Measurements from ENCODE around the gene PAK2.
"Not testable (repeated sequence)": the region's sequence is repeated elsewhere in the genome, so short reads cannot be mapped to it uniquely, and the experiment has no call there.

Gene PAK2

GRCh38 chr3:196739671-196740480 lies at the start of gene PAK2:
Gene PAK2, plus strand, starts transcription at chr3:196739857. Its CDS starts 42,790 bp downstream, at chr3:196782647.
- DNase-seq, result peak; percentile 88
- in situ Hi-C loops (cut with MboI; ENCODE audit: low pct_unique_long_range_greater_than_20kb, low sequenced_read_pairs), result no loop called here

- no peak for DNase-seq
- in situ Hi-C loops (cut with MboI; ENCODE audit: low pct_unique_long_range_greater_than_20kb, low sequenced_read_pairs), result no loop called here
These were observed 49.6 kb upstream of the PAK2 start for GRCh38 chr3:196689941-196690660.

- in situ Hi-C loops (cut with MboI; ENCODE audit: low pct_unique_long_range_greater_than_20kb, low sequenced_read_pairs), result no loop called here
- no peak for DNase-seq
These were observed 48.3 kb upstream of the PAK2 start for GRCh38 chr3:196691386-196691785.

GRCh38 chr3:196694202-196694638 lies 45.4 kb upstream of the PAK2 start:
- in situ Hi-C loops (cut with MboI; ENCODE audit: low pct_unique_long_range_greater_than_20kb, low sequenced_read_pairs), result no loop called here
- DNase-seq, result peak; percentile 25

- no peak for DNase-seq
- in situ Hi-C loops (cut with MboI; ENCODE audit: low pct_unique_long_range_greater_than_20kb, low sequenced_read_pairs), result no loop called here
These were observed 44.5 kb upstream of the PAK2 start for GRCh38 chr3:196694941-196695848.

GRCh38 chr3:196695849-196696226 lies 43.8 kb upstream of the PAK2 start:
- in situ Hi-C loops (cut with MboI; ENCODE audit: low pct_unique_long_range_greater_than_20kb, low sequenced_read_pairs), result no loop called here
- DNase-seq, result no peak

GRCh38 chr3:196697270-196697669 lies 42.4 kb upstream of the PAK2 start:
- no peak for DNase-seq
- in situ Hi-C loops (cut with MboI; ENCODE audit: low pct_unique_long_range_greater_than_20kb, low sequenced_read_pairs), result no loop called here

- DNase-seq, result no peak
- in situ Hi-C loops (cut with MboI; ENCODE audit: low pct_unique_long_range_greater_than_20kb, low sequenced_read_pairs), result no loop called here
These were observed 39.9 kb upstream of the PAK2 start for GRCh38 chr3:196699749-196700148.

GRCh38 chr3:196700801-196701200 lies 38.9 kb upstream of the PAK2 start:
- in situ Hi-C loops (cut with MboI; ENCODE audit: low pct_unique_long_range_greater_than_20kb, low sequenced_read_pairs), result no loop called here
- DNase-seq, result no peak

GRCh38 chr3:196706327-196706726 lies 33.3 kb upstream of the PAK2 start:
- in situ Hi-C loops (cut with MboI; ENCODE audit: low pct_unique_long_range_greater_than_20kb, low sequenced_read_pairs), result no loop called here
- DNase-seq, result no peak

- in situ Hi-C loops (cut with MboI; ENCODE audit: low pct_unique_long_range_greater_than_20kb, low sequenced_read_pairs), result no loop called here
- no peak for DNase-seq
These were observed 32.9 kb upstream of the PAK2 start for GRCh38 chr3:196706731-196707130.

GRCh38 chr3:196707566-196707965 lies 32.1 kb upstream of the PAK2 start:
- DNase-seq, result no peak
- in situ Hi-C loops (cut with MboI; ENCODE audit: low pct_unique_long_range_greater_than_20kb, low sequenced_read_pairs), result no loop called here

GRCh38 chr3:196708467-196708866 lies 31.2 kb upstream of the PAK2 start:
- in situ Hi-C loops (cut with MboI; ENCODE audit: low pct_unique_long_range_greater_than_20kb, low sequenced_read_pairs), result no loop called here
- no peak for DNase-seq

- DNase-seq, result peak; percentile 89
- in situ Hi-C loops (cut with MboI; ENCODE audit: low pct_unique_long_range_greater_than_20kb, low sequenced_read_pairs), result no loop called here
These were observed 27.7 kb upstream of the PAK2 start, which contains the start of the genes CEP19 and PIGX for GRCh38 chr3:196711838-196712513. Gene CEP19, minus strand, starts transcription at chr3:196712250. Its CDS starts 3,593 bp downstream, at chr3:196708657. Gene PIGX, plus strand, starts transcription at chr3:196712377.

- in situ Hi-C loops (cut with MboI; ENCODE audit: low pct_unique_long_range_greater_than_20kb, low sequenced_read_pairs), result no loop called here
- DNase-seq, result peak; percentile 61
These were observed 26.9 kb upstream of the PAK2 start for GRCh38 chr3:196712514-196713413.

GRCh38 chr3:196717162-196717561 lies 22.5 kb upstream of the PAK2 start:
- DNase-seq; in situ Hi-C loops (cut with MboI; ENCODE audit: low pct_unique_long_range_greater_than_20kb, low sequenced_read_pairs): not testable (repeated sequence)

- in situ Hi-C loops (cut with MboI; ENCODE audit: low pct_unique_long_range_greater_than_20kb, low sequenced_read_pairs), result no loop called here
- no peak for DNase-seq
These were observed 18.6 kb upstream of the PAK2 start for GRCh38 chr3:196721097-196721496.

Data from KBM-7 (cell line).